ENCODE measurements around the gene TAX1BP1. TPM values are rescaled to one million over a fixed set of nuclear protein-coding genes. Genes with fewer than 3 reads are reported as not detected.

The TAX1BP1 gene
- total RNA-seq, 1 donor, result 112 TPM

GRCh38 chr7:27730112-27730511 is 9.8 kb upstream of the TAX1BP1 start:
- H3K79me2 ChIP-seq (ENCODE audit: insufficient read depth, low read length), result no peaks in the 10 kb centered on the region
- no peak overlapping the region for H3K4me2 ChIP-seq (ENCODE audit: insufficient read depth, low read length)
- H4K20me1 ChIP-seq (ENCODE audit: insufficient read depth, low read length), result no peaks in the 10 kb centered on the region
- no peaks in the 10 kb centered on the region for H3K9me3 ChIP-seq (ENCODE audit: low read depth, low read length)
- H3K36me3 ChIP-seq (ENCODE audit: insufficient read depth, low read length), result no peaks in the 10 kb centered on the region
- no peaks in the 10 kb centered on the region for H3K27me3 ChIP-seq (ENCODE audit: insufficient read depth, low read length)
- peak overlapping the region; percentile 29 for H2AFZ ChIP-seq (ENCODE audit: low read length)
- TF ChIP-seq CTCF (IDR thresholded peaks at IDR 0.05; ENCODE audit: extremely low read depth, low read depth, low read length), result no peak
- H3K4me1 ChIP-seq (ENCODE audit: insufficient read depth, low read length), result no peaks in the 10 kb centered on the region
- no peak overlapping the region for H3K4me3 ChIP-seq (ENCODE audit: insufficient read depth, low read length)
- no peak overlapping the region for H3K27ac ChIP-seq (ENCODE audit: low read depth, low read length)
- DNase-seq (ENCODE audit: insufficient read length, low spot score, missing footprints), result no peak

- H4K20me1 ChIP-seq (ENCODE audit: insufficient read depth, low read length), result no peaks in the 10 kb centered on the region
- DNase-seq (ENCODE audit: insufficient read length, low spot score, missing footprints), result no peak
These were observed 5.4 kb upstream of the TAX1BP1 start for GRCh38 chr7:27734583-27734982.

GRCh38 chr7:27735165-27735564 is 4.8 kb upstream of the TAX1BP1 start:
- no peak overlapping the region for H3K4me3 ChIP-seq (ENCODE audit: insufficient read depth, low read length)
- no peak overlapping the region for H2AFZ ChIP-seq (ENCODE audit: low read length)
- H3K4me1 ChIP-seq (ENCODE audit: insufficient read depth, low read length), result peaks cover 9% of the 10 kb centered on the region
- no peaks in the 10 kb centered on the region for H3K36me3 ChIP-seq (ENCODE audit: insufficient read depth, low read length)
- H3K4me2 ChIP-seq (ENCODE audit: insufficient read depth, low read length), result no peak overlapping the region
- no peaks in the 10 kb centered on the region for H3K9me3 ChIP-seq (ENCODE audit: low read depth, low read length)
- DNase-seq (ENCODE audit: insufficient read length, low spot score, missing footprints), result no peak
- no peak for TF ChIP-seq CTCF (IDR thresholded peaks at IDR 0.05; ENCODE audit: extremely low read depth, low read depth, low read length)
- H4K20me1 ChIP-seq (ENCODE audit: insufficient read depth, low read length), result no peaks in the 10 kb centered on the region
- H3K27ac ChIP-seq (ENCODE audit: low read depth, low read length), result no peak overlapping the region
- peaks cover 1% of the 10 kb centered on the region for H3K79me2 ChIP-seq (ENCODE audit: insufficient read depth, low read length)
- no peaks in the 10 kb centered on the region for H3K27me3 ChIP-seq (ENCODE audit: insufficient read depth, low read length)

More at GRCh38 chr7:27734583-27734982, 5.4 kb upstream of the TAX1BP1 start:
- no peak for TF ChIP-seq CTCF (IDR thresholded peaks at IDR 0.05; ENCODE audit: extremely low read depth, low read depth, low read length)
- H3K79me2 ChIP-seq (ENCODE audit: insufficient read depth, low read length), result no peaks in the 10 kb centered on the region
- peaks cover 9% of the 10 kb centered on the region for H3K4me1 ChIP-seq (ENCODE audit: insufficient read depth, low read length)
- H3K4me3 ChIP-seq (ENCODE audit: insufficient read depth, low read length), result no peak overlapping the region
- H3K36me3 ChIP-seq (ENCODE audit: insufficient read depth, low read length), result no peaks in the 10 kb centered on the region
- no peak overlapping the region for H2AFZ ChIP-seq (ENCODE audit: low read length)
- no peak overlapping the region for H3K4me2 ChIP-seq (ENCODE audit: insufficient read depth, low read length)
- H3K9me3 ChIP-seq (ENCODE audit: low read depth, low read length), result no peaks in the 10 kb centered on the region
- H3K27ac ChIP-seq (ENCODE audit: low read depth, low read length), result no peak overlapping the region
- H3K27me3 ChIP-seq (ENCODE audit: insufficient read depth, low read length), result no peaks in the 10 kb centered on the region

- H3K27me3 ChIP-seq (ENCODE audit: insufficient read depth, low read length), result no peaks in the 10 kb centered on the region
- no peaks in the 10 kb centered on the region for H3K36me3 ChIP-seq (ENCODE audit: insufficient read depth, low read length)
- peaks cover 8% of the 10 kb centered on the region for H3K79me2 ChIP-seq (ENCODE audit: insufficient read depth, low read length)
- no peaks in the 10 kb centered on the region for H3K9me3 ChIP-seq (ENCODE audit: low read depth, low read length)
- no peak overlapping the region for H3K4me2 ChIP-seq (ENCODE audit: insufficient read depth, low read length)
- H2AFZ ChIP-seq (ENCODE audit: low read length), result no peak overlapping the region
- H3K27ac ChIP-seq (ENCODE audit: low read depth, low read length), result no peak overlapping the region
- no peak overlapping the region for H3K4me3 ChIP-seq (ENCODE audit: insufficient read depth, low read length)
- DNase-seq (ENCODE audit: insufficient read length, low spot score, missing footprints), result no peak
- peaks cover 2% of the 10 kb centered on the region for H4K20me1 ChIP-seq (ENCODE audit: insufficient read depth, low read length)
- TF ChIP-seq CTCF (IDR thresholded peaks at IDR 0.05; ENCODE audit: extremely low read depth, low read depth, low read length), result no peak
- peaks cover 9% of the 10 kb centered on the region for H3K4me1 ChIP-seq (ENCODE audit: insufficient read depth, low read length)
These were observed 4.1 kb upstream of the TAX1BP1 start for GRCh38 chr7:27735831-27736230.

Measured in osteoblast (primary cell).